OCI-LY1 (cell line): ENCODE data around the gene CAMK2A.

Source experiments
- EZH2 ChIP-seq: fragments of 200-600 bp; sonication (generic), shearing (Covaris generic); IDR thresholded peaks from 2 replicates; pipeline ENCODE4 v1.8.0; 2017; ENCODE audit warnings: borderline replicate concordance, mixed run types, mild to moderate bottlenecking, antibody characterized with exemption, low read length, moderate library complexity, mixed read lengths
- TF ChIP-seq, protein P1 (sequence below): fragments of 200-600 bp; sonication (generic), shearing (Covaris generic); IDR thresholded peaks from 2 replicates; pipeline ENCODE4 v1.5.1; 2017; ENCODE audit warnings: mild to moderate bottlenecking, antibody characterized with exemption, low read length, moderate library complexity, mixed read lengths

DNA sequence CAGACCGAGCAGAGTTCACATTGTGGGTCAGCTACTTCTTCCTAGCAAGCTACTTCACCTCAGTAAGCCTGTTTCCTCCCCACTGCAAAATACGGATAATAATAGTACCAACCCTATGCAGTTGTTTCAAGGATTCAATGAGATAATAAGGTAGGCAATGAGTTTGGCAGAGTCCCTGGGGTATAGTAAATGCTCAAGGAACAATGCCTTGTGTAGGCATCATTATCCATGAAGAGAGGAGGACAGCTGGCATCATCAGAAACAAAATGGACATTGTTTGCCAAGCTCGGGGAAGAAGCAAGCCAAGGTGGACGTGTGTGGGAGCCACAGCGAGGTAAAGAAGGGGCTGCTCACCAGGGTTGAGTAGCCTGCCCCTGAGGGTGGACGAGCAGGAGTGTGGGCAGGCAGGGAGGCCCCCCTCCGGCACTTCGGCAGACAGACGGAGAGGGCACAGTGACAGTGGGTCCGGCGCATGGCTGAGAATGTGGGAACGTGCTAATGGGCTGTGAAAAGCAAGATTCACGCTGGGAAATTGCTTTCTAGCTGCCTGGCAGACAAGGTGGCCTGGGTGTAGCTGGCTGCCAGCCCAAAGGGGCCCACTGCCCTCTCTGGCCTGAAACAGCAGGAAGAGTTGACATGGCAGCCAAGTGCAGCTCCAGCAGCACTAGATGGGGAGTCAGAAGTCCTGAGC lies 10.1 kb downstream of the CAMK2A start:
- TF ChIP-seq, protein P1, sequence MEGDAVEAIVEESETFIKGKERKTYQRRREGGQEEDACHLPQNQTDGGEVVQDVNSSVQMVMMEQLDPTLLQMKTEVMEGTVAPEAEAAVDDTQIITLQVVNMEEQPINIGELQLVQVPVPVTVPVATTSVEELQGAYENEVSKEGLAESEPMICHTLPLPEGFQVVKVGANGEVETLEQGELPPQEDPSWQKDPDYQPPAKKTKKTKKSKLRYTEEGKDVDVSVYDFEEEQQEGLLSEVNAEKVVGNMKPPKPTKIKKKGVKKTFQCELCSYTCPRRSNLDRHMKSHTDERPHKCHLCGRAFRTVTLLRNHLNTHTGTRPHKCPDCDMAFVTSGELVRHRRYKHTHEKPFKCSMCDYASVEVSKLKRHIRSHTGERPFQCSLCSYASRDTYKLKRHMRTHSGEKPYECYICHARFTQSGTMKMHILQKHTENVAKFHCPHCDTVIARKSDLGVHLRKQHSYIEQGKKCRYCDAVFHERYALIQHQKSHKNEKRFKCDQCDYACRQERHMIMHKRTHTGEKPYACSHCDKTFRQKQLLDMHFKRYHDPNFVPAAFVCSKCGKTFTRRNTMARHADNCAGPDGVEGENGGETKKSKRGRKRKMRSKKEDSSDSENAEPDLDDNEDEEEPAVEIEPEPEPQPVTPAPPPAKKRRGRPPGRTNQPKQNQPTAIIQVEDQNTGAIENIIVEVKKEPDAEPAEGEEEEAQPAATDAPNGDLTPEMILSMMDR, result no peak
- no peak for TF ChIP-seq EZH2
